HFFc6 (cell line): ENCODE measurements around the gene ZNF296. TPM values are rescaled to one million over a fixed set of nuclear protein-coding genes. Genes with fewer than 3 reads are reported as not detected.

Source experiments
- DNase-seq: peaks from one replicate; pipeline ENCODE4 v3.0.0-alpha.2; 2018
- H3K27ac Mint-ChIP-seq: 2 replicates; pipeline ENCODE4 v1.8.0; 2020; ENCODE audit warnings: mild to moderate bottlenecking, mixed read lengths
- H3K27me3 Mint-ChIP-seq: 2 replicates; pipeline ENCODE4 v1.8.0; 2021; ENCODE audit warnings: mild to moderate bottlenecking, moderate library complexity, mixed read lengths; ENCODE audit not compliant: insufficient read depth
- H3K36me3 Mint-ChIP-seq: 2 replicates; pipeline ENCODE4 v1.8.0; 2021; ENCODE audit warnings: low read depth, mixed read lengths
- H3K4me1 Mint-ChIP-seq: 2 replicates; pipeline ENCODE4 v1.8.0; 2020; ENCODE audit warnings: low read depth, mixed read lengths
- H3K4me3 Mint-ChIP-seq: 2 replicates; pipeline ENCODE4 v1.8.0; 2020; ENCODE audit warnings: mild to moderate bottlenecking, moderate library complexity, mixed read lengths
- H3K9me3 Mint-ChIP-seq: 2 replicates; pipeline ENCODE4 v1.8.0; 2020; ENCODE audit warnings: mild to moderate bottlenecking, mixed read lengths
- total RNA-seq, 6 experiments: library from RNA; stranded (reverse); fragmentation: NEBNext Ultra II Directional; extraction: Animal tissue kit (Norgen Biotek cat#: 25700); gene quantifications; 2 replicates in 1 of 6; 3 replicates in 5 of 6; pipeline ENCODE4 v1.2.3, GENCODE V29; 2021
- TF ChIP-seq, protein P1 (sequence below): fragments of 200-600 bp; sonication (generic); IDR thresholded peaks from 2 replicates; pipeline ENCODE4 v1.5.0; 2021; ENCODE audit warnings: antibody characterized with exemption, mild to moderate bottlenecking

ZNF296 gene
- total RNA-seq, 6 experiments from 2014 or later, result 0.57 to 0.87 (median 0.65) TPM

DNA sequence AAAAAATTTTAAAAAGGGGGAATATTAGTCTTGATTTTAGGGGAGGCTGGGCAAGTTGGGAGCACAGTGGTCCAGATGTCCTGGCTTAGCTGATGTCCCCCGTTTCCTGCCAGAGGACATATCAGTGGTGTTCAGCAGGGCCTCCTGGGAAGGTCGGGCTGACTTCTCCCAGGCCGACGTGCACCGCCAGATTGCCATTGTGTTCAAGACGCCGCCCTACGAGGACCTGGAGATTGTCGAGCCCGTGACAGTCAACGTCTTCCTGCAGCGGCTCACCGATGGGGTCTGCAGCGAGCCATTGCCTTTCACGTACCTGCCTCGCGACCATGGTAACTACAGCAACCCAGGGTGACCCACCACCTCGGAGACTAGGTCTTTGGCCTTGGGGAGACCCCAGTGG lies 43.9 kb downstream of the ZNF296 start:
- H3K27me3 Mint-ChIP-seq, result no peaks in the 10 kb centered on the region; the same call in none of the 2 replicates

DNA sequence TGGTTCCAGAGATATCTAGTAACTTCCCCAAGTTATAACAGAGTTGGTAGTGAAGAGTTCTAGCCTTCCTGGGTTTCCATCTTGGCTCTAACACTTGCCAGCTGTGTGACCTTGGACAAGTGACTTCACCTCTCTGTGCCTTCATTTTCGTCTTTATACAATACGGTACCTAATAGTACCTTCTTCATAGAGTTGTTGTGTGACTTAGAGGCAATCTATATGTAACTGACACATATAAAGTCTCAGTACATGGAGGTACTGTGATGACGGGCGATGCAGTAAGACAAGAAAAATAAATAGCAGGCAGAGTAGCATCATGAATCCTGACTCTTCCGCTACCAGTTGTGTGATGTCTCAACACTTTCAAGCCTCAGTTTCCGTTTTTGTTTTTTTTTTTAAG lies 45.5 kb downstream of the ZNF296 start:
- peaks cover 14% of the 10 kb centered on the region for H3K36me3 Mint-ChIP-seq
- TF ChIP-seq, protein P1, sequence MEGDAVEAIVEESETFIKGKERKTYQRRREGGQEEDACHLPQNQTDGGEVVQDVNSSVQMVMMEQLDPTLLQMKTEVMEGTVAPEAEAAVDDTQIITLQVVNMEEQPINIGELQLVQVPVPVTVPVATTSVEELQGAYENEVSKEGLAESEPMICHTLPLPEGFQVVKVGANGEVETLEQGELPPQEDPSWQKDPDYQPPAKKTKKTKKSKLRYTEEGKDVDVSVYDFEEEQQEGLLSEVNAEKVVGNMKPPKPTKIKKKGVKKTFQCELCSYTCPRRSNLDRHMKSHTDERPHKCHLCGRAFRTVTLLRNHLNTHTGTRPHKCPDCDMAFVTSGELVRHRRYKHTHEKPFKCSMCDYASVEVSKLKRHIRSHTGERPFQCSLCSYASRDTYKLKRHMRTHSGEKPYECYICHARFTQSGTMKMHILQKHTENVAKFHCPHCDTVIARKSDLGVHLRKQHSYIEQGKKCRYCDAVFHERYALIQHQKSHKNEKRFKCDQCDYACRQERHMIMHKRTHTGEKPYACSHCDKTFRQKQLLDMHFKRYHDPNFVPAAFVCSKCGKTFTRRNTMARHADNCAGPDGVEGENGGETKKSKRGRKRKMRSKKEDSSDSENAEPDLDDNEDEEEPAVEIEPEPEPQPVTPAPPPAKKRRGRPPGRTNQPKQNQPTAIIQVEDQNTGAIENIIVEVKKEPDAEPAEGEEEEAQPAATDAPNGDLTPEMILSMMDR, result no peak
- no peaks in the 10 kb centered on the region for H3K9me3 Mint-ChIP-seq
- H3K27me3 Mint-ChIP-seq, result no peaks in the 10 kb centered on the region; the same call in none of the 2 replicates
- no peaks in the 10 kb centered on the region for H3K4me1 Mint-ChIP-seq
- no peak overlapping the region for H3K27ac Mint-ChIP-seq
- no peak for DNase-seq
- H3K4me3 Mint-ChIP-seq, result no peak overlapping the region

More for the DNA sequence above, 43.9 kb downstream of the ZNF296 start:
- DNase-seq, result no peak
- Mint-ChIP-seq H3K4me3 (no peak overlapping the region), H3K27ac (no peak overlapping the region), H3K36me3 (peaks cover 14% of the 10 kb centered on the region), H3K4me1 (no peaks in the 10 kb centered on the region), H3K9me3 (no peaks in the 10 kb centered on the region)
- TF ChIP-seq, protein P1, result no peak

DNA sequence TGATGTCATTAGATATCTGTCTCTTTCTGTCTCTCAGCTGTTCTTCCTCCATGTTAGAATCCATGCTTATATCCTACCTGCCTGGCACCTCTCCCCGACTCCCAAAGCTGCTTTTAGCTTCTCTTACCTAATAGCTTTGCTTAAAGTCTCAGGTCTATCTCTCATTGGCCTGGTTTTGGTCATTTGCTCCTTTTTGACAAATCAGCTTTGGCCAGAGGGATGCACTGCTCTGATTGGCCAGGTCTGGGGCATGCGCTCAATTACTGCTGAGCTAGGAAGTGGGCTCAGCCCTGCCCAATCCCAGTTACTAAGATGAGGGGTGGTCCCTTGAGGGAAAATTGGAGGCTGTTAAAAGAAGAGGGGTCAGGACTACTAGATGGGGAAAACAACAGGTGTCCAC lies 48.9 kb downstream of the ZNF296 start:
- no peak for DNase-seq
- Mint-ChIP-seq H3K27ac (no peak overlapping the region), H3K4me3 (no peak overlapping the region), H3K36me3 (peaks cover 8% of the 10 kb centered on the region), H3K9me3 (no peaks in the 10 kb centered on the region), H3K4me1 (no peaks in the 10 kb centered on the region), H3K27me3 (no peaks in the 10 kb centered on the region)
- TF ChIP-seq, protein P1, result no peak

DNA sequence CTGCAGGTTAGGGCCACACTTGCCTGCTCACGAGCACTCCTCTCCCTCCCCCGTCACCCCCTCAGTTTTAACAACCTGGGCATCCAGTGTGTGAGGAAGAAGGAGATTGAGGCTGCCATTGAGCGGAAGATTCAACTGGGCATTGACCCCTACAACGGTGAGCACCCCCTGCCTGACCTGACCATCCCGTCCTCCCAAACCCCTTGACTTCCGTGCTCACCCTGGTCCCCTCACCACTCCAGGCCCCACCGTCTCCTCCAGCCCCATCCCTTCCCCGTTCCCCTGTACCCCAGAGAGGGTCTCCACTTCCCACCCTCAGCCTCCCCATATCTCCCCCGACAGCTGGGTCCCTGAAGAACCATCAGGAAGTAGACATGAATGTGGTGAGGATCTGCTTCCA lies 51.0 kb downstream of the ZNF296 start:
- H3K27me3 Mint-ChIP-seq, result no peaks in the 10 kb centered on the region
- H3K27ac Mint-ChIP-seq, result no peak overlapping the region
- no peaks in the 10 kb centered on the region for H3K4me1 Mint-ChIP-seq
- no peak overlapping the region for H3K4me3 Mint-ChIP-seq
- DNase-seq, result no peak
- H3K9me3 Mint-ChIP-seq, result no peaks in the 10 kb centered on the region
- no peaks in the 10 kb centered on the region; the same call in 1 of the 2 replicates for H3K36me3 Mint-ChIP-seq
- TF ChIP-seq, protein P1, result no peak

DNA sequence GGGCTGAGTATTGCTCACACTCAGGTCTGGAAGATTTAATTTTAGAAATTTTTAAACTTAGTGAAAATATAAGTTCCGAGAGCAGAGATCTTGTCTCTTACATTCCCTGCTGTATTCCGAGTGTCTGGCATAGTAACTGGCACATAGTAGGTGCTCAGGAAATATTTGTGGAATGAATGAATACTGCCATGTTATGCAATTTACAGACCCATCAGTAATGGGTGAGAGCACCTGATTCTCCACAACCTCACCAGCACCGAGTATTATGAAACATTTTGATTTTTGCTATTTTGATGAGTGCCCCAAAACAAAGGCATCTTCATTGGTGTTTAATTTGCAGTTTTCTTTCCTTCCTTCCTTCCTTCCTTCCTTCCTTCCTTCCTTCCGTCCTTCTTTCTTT lies 53.2 kb downstream of the ZNF296 start:
- DNase-seq, result no peak
- TF ChIP-seq, protein P1, result no peak
- Mint-ChIP-seq H3K4me3 (no peak overlapping the region), H3K27me3 (no peaks in the 10 kb centered on the region), H3K4me1 (peaks cover 4% of the 10 kb centered on the region; the same call in 1 of the 2 replicates), H3K36me3 (no peaks in the 10 kb centered on the region; the same call in 1 of the 2 replicates), H3K9me3 (no peaks in the 10 kb centered on the region), H3K27ac (no peak overlapping the region)

DNA sequence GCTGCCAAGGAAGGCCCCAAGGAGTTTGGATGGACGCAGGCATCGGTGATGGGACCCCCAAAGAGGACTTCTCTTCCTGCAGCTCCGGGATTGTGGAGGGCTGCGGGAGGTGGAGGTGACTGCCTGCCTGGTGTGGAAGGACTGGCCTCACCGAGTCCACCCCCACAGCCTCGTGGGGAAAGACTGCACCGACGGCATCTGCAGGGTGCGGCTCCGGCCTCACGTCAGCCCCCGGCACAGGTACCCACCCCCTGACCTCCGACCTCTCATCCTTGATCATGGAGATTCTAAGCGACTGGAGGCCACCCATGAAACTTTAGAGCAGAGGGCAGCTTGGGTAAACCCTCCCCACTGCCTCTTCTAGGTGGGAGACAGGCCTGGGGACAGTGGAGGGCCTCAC lies 54.3 kb downstream of the ZNF296 start:
- Mint-ChIP-seq H3K4me3 (no peak overlapping the region), H3K27ac (no peak overlapping the region), H3K9me3 (no peaks in the 10 kb centered on the region), H3K36me3 (no peaks in the 10 kb centered on the region; the same call in 1 of the 2 replicates), H3K4me1 (peaks cover 6% of the 10 kb centered on the region), H3K27me3 (no peaks in the 10 kb centered on the region)
- no peak for DNase-seq
- TF ChIP-seq, protein P1, result no peak
